ENCODE results near the gene SEMA4G.

The SEMA4G gene

GRCh38 chr10:101006593-101007098, 37.3 kb downstream of the SEMA4G start (continued):
- TF ChIP-seq ZBTB10 (tag by site-specific recombination; IDR thresholded peaks at IDR 0.05) (no peak), ZNF707 (tag by site-specific recombination; IDR thresholded peaks at IDR 0.05) (no peak), KLF17 (tag by site-specific recombination; IDR thresholded peaks at IDR 0.05) (no peak), HOXC10 (CRISPR knock-in tag; IDR thresholded peaks at IDR 0.05) (no peak), GLI4 (tag by site-specific recombination; IDR thresholded peaks at IDR 0.05) (no peak), GLIS2 (tag by site-specific recombination; IDR thresholded peaks at IDR 0.05) (peak; percentile 55), PRDM10 (tag by site-specific recombination; IDR thresholded peaks at IDR 0.05) (no peak), BCL6B (tag by site-specific recombination; IDR thresholded peaks at IDR 0.05) (no peak), SALL2 (tag by site-specific recombination; IDR thresholded peaks at IDR 0.05; ENCODE audit: borderline replicate concordance) (no peak), ZNF600 (tag by site-specific recombination; IDR thresholded peaks at IDR 0.05) (peak; percentile 84), ZNF544 (tag by site-specific recombination; IDR thresholded peaks at IDR 0.05) (no peak), GLIS1 (tag by site-specific recombination; IDR thresholded peaks at IDR 0.05) (0 out of 2 replicates have a peak, but pooled peaks have one; percentile 16), ZNF768 (tag by site-specific recombination; IDR thresholded peaks at IDR 0.05) (no peak), ZNF404 (tag by site-specific recombination; IDR thresholded peaks at IDR 0.05) (no peak), ZNF214 (tag by site-specific recombination; IDR thresholded peaks at IDR 0.05; ENCODE audit: borderline replicate concordance) (no peak), ZNF830 (tag by site-specific recombination; IDR thresholded peaks at IDR 0.05; ENCODE audit: low read depth) (no peak), BCL11B (tag by site-specific recombination; IDR thresholded peaks at IDR 0.05; ENCODE audit: low read depth) (no peak), PRDM2 (tag by site-specific recombination; IDR thresholded peaks at IDR 0.05; ENCODE audit: borderline replicate concordance) (no peak), ZNF433 (tag by site-specific recombination; IDR thresholded peaks at IDR 0.05; ENCODE audit: low read depth) (no peak), ZNF202 (tag by site-specific recombination; IDR thresholded peaks at IDR 0.05; ENCODE audit: borderline replicate concordance) (peak; percentile 39; the same call in 1 of the 2 replicates)
- TF ChIP-seq, protein P1, sequence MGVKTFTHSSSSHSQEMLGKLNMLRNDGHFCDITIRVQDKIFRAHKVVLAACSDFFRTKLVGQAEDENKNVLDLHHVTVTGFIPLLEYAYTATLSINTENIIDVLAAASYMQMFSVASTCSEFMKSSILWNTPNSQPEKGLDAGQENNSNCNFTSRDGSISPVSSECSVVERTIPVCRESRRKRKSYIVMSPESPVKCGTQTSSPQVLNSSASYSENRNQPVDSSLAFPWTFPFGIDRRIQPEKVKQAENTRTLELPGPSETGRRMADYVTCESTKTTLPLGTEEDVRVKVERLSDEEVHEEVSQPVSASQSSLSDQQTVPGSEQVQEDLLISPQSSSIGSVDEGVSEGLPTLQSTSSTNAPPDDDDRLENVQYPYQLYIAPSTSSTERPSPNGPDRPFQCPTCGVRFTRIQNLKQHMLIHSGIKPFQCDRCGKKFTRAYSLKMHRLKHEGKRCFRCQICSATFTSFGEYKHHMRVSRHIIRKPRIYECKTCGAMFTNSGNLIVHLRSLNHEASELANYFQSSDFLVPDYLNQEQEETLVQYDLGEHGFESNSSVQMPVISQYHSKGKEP (tag by site-specific recombination; IDR thresholded peaks at IDR 0.05), result peak; percentile 93
- TF ChIP-seq, protein P2, sequence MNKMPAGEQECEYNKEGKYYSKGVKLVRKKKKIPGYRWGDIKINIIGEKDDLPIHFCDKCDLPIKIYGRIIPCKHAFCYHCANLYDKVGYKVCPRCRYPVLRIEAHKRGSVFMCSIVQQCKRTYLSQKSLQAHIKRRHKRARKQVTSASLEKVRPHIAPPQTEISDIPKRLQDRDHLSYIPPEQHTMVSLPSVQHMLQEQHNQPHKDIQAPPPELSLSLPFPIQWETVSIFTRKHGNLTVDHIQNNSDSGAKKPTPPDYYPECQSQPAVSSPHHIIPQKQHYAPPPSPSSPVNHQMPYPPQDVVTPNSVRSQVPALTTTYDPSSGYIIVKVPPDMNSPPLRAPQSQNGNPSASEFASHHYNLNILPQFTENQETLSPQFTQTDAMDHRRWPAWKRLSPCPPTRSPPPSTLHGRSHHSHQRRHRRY (tag by site-specific recombination; IDR thresholded peaks at IDR 0.05), result no peak

All from HEK293 (cell line).